Stomach (tissue), 4 donors: ENCODE data around the gene DHDDS.

Experiments used
- POLR2A ChIP-seq, 4 donors: fragments of 450-650 bp; IDR thresholded peaks; one replicate each; pipeline ENCODE4 v1.6.1; 2016; ENCODE audit warnings: antibody characterized with exemption in 4 of 4, control low read depth in 2 of 4, mild to moderate bottlenecking in 1 of 4, moderate library complexity in 1 of 4
- TF ChIP-seq, protein P1 (sequence below), 7 experiments: fragments of 450-650 bp in 4 of 7; fragments of 200-600 bp in 3 of 7; sonication (generic) in 3 of 7; IDR thresholded peaks; one replicate each; pipeline ENCODE4 v1.5.1; 2016 to 2019; ENCODE audit warnings: antibody characterized with exemption in 7 of 7, control low read depth in 2 of 7, mild to moderate bottlenecking in 1 of 7

DNA sequence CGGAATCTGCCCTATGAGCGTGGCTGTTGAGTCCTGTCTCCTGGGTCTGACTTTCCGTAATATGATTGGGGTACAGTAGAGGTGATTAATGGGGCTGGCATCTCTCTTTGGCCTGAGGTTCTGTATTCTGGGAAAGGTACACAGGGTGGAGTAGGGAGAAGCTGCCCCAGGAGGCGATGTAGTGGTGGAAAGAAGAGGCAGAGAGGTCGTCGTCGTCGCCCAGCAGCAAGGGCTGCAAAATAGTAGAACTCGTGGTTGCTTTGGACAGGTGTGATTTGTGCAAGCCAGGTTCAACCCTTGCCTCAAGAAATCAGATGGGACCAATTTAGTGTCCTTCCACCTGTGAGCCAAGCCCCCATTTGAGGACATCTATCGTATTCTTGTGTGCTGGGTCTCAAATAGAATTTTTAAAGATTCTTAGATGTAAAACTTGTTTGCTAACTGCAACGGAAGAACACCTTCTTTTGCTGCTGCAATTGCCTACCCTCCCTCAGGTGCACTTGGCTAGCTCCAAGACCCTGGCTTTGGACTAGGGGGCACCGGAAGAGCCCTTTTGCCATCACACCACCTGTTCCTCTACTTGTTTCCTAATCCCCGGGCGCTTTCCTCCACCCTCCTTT, 38.9 kb downstream of the DHDDS start:
- TF ChIP-seq, protein P1, sequence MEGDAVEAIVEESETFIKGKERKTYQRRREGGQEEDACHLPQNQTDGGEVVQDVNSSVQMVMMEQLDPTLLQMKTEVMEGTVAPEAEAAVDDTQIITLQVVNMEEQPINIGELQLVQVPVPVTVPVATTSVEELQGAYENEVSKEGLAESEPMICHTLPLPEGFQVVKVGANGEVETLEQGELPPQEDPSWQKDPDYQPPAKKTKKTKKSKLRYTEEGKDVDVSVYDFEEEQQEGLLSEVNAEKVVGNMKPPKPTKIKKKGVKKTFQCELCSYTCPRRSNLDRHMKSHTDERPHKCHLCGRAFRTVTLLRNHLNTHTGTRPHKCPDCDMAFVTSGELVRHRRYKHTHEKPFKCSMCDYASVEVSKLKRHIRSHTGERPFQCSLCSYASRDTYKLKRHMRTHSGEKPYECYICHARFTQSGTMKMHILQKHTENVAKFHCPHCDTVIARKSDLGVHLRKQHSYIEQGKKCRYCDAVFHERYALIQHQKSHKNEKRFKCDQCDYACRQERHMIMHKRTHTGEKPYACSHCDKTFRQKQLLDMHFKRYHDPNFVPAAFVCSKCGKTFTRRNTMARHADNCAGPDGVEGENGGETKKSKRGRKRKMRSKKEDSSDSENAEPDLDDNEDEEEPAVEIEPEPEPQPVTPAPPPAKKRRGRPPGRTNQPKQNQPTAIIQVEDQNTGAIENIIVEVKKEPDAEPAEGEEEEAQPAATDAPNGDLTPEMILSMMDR (IDR thresholded peaks at IDR 0.05): no peak
- TF ChIP-seq POLR2A (IDR thresholded peaks at IDR 0.05): no peak
